GM12873 (cell line): Measurements from ENCODE around the gene ZNF610.

Experiments used
- TF ChIP-seq, protein P1 (sequence below): IDR thresholded peaks from 2 replicates; pipeline ENCODE4 v1.5.1; 2012; ENCODE audit warnings: low read depth, mild to moderate bottlenecking, moderate library complexity, low read length, control low read depth; ENCODE audit not compliant: insufficient read depth; ENCODE audit errors: missing control alignments

ZNF610 gene

GRCh38 chr19:52366414-52366824 is 30.4 kb downstream of the ZNF610 start:
- TF ChIP-seq, protein P1, sequence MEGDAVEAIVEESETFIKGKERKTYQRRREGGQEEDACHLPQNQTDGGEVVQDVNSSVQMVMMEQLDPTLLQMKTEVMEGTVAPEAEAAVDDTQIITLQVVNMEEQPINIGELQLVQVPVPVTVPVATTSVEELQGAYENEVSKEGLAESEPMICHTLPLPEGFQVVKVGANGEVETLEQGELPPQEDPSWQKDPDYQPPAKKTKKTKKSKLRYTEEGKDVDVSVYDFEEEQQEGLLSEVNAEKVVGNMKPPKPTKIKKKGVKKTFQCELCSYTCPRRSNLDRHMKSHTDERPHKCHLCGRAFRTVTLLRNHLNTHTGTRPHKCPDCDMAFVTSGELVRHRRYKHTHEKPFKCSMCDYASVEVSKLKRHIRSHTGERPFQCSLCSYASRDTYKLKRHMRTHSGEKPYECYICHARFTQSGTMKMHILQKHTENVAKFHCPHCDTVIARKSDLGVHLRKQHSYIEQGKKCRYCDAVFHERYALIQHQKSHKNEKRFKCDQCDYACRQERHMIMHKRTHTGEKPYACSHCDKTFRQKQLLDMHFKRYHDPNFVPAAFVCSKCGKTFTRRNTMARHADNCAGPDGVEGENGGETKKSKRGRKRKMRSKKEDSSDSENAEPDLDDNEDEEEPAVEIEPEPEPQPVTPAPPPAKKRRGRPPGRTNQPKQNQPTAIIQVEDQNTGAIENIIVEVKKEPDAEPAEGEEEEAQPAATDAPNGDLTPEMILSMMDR = no peak

DNA sequence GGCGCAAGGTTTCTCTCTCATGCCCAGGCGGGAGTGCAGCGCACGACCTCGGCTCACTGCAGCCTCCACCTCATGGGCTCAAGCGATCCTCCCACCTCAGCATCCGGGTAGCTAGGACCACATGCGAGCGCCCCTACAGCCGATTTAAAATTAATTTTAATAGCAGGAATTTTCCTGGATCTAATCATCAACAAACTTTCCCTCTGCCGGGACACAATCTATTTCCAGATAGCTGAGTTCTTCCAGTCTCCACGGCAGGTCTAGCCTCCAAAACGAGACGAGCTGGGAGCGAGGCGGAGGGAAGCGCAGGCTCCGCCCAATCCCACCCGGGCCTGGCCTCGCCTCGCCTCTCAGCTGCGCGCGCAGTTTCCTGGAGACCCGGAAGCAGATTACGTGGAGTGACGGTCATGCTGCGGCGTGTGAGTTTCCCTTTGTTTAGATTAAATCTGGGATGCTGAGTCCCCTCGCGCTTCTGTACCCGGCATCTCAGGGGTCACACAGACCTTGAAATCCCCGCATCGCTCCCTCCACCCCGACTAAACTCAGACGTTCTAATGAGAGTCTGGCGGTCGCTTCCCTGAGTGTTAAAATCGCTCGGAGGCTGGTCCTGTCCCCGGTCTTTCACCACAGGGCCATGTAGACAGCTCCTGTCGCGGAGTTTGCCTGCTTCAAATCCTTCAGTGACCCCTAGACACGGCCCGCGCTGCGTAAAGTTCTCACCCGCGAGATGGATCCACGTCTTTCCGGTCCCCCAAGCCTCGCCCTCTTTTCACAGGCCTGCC is 33.7 kb downstream of the ZNF610 start, which contains the start of gene ZNF880:
Gene ZNF880, plus strand, starts transcription at position 365 of the 782 bp plus-strand sequence. Its CDS starts 43 bp downstream, at position 408.
- TF ChIP-seq, protein P1 = no peak

DNA sequence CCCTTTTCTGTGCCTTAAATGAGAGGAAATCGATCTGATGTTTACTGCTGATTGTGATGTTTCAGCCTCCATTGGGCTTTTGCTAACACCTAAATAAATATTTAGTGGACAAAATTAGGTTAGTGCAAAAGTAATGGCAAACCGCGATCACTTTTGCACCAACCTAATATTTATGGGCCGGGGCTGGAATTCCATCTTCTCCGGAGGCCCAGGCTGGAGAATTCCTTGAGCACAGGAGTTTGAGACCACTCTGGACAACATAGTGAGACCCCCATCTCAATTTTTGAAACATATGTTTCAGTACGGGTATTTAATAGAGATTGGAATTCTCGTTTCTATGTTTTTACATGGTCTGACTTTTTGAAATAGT is 34.3 kb downstream of the ZNF610 start:
- TF ChIP-seq, protein P1 = no peak

- TF ChIP-seq, protein P1 = peak; percentile 2
These were observed 55.1 kb downstream of the ZNF610 start for GRCh38 chr19:52391135-52391534.

DNA sequence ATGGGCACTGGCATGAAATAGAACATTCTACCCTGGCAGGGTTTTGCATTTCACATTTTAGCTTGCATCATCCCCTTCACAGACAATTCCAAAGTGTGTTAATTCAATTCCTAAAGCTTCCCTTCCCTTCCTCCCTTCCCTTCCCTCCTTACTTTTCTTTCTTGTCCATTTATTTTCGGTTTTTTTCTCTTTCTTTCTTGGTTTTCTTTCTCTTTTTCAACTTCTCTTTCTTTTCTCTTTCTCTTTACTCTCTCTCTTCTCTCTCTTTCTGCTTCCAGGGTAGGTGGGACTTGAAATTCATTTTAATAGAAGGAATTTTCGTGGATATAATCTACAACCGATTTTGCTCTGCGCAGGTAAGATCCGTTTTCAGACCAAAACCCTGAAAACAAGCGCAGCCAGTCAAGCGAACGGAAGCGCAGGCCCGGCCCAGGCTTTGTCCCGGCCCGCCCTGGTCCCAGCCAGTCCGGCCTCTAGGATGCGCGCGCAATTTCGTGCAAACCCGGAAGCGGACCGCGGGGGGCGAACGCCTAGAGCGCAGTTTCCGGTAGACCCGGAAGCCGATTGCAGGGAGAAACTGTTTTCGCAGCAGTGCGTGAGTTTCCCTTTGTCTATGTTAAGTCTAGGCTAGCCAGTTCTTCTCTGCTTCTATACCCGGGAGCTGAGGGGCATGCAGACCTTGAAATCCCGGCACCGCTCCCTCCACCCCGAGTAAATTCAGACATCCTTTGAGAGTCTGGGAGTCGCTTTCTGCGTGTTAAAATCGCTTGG is 61.5 kb downstream of the ZNF610 start, which contains the start of gene ZNF528:
Gene ZNF528, plus strand, starts transcription at position 540 of the 771 bp plus-strand sequence. CDS start 4,165 bp downstream, outside the sequence.
- TF ChIP-seq, protein P1 = no peak

DNA sequence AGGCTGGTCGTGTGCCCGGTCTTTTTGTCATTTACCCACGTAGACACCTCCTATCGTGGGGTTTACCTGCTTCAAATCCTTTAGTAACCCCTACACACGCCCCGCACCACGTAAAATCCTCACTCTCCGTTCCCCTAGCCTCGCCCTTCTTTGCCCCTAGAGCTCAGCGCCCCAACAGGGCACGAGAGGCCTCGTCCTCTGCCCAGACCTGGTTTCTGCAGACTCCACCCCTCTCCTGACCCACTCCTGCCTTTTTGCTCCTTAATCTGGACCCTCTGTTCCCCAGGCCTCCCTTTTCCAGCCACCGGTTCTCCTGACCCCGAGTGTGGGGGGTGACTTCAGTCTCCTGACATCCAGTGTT is 62.0 kb downstream of the ZNF610 start:
- TF ChIP-seq, protein P1 = no peak

DNA sequence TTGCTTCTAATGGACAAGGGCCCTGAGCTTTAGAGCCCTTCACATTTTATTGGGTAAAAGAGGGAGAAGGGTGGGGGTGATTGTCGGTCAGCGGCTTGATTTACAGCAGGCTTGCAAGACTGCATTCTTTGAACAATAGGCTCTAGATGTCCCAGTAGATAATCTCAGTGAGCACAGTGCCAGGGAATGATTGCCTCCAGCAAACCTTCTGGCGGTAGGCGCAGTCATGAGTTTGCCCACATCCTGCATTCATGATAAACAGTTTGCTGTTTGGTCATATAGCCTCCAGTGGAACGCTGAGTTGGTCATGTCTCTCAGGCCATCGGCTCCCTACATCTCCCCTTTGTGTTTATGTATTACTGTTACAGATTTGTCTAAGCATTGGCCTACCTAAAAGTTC is 74.2 kb downstream of the ZNF610 start:
- TF ChIP-seq, protein P1 = no peak
